ACC112 (cell line): Measurements from ENCODE around the gene PRDM13.
"Not testable (repeated sequence)": the region's sequence is repeated elsewhere in the genome, so short reads cannot be mapped to it uniquely, and the experiment has no call there.

Experiments
- H2AFZ ChIP-seq: fragments of 200-600 bp; sonication (generic); one replicate; pipeline ENCODE4 v1.6.0; 2017; ENCODE audit warnings: antibody characterized with exemption, low read length; ENCODE audit not compliant: unreplicated experiment
- H3K27ac ChIP-seq: fragments of 200-600 bp; sonication (generic); 2 replicates; pipeline ENCODE4 v1.5.1; 2014; ENCODE audit warnings: low read depth, mild to moderate bottlenecking, antibody characterized with exemption, low read length, moderate library complexity
- H3K27me3 ChIP-seq: fragments of 200-600 bp; sonication (generic); 2 replicates; pipeline ENCODE4 v1.6.1; 2014; ENCODE audit warnings: mild to moderate bottlenecking, antibody characterized with exemption, low read length, moderate library complexity, mixed read lengths; ENCODE audit not compliant: insufficient read depth
- H3K36me3 ChIP-seq: fragments of 200-600 bp; sonication (generic); 2 replicates; pipeline ENCODE4 v1.6.1; 2016; ENCODE audit warnings: mild to moderate bottlenecking, antibody characterized with exemption, low read length, moderate library complexity, mixed read lengths; ENCODE audit not compliant: insufficient read depth
- H3K4me1 ChIP-seq: fragments of 200-600 bp; sonication (generic); one replicate; pipeline ENCODE4 v1.6.1; 2016; ENCODE audit warnings: low read length, mixed read lengths; ENCODE audit not compliant: insufficient read depth, unreplicated experiment, control insufficient read depth
- H3K4me3 ChIP-seq: fragments of 200-600 bp; sonication (generic); 2 replicates; pipeline ENCODE4 v1.5.1; 2014; ENCODE audit warnings: mild to moderate bottlenecking, low read depth, low read length
- H3K79me2 ChIP-seq: fragments of 200-600 bp; sonication (generic); one replicate; pipeline ENCODE4 v1.6.0; 2016; ENCODE audit warnings: low read length; ENCODE audit not compliant: control insufficient read depth, unreplicated experiment, insufficient read depth

The PRDM13 gene

DNA sequence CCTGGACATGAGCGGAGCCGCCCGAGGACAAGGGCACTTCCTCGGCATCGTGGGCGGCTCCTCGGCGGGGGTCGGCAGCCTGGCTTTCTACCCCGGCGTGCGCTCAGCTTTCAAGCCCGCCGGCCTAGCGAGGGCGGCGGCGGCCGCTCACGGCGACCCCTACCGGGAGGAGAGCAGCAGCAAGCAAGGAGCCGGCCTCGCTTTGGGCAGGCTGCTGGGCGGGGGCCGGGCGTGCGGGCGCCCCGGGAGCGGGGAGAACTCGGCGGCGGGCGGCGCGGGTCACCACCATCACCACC, 6.7 kb downstream of the PRDM13 start:
- H3K27me3 ChIP-seq, result peaks cover 100% of the 10 kb centered on the region

DNA sequence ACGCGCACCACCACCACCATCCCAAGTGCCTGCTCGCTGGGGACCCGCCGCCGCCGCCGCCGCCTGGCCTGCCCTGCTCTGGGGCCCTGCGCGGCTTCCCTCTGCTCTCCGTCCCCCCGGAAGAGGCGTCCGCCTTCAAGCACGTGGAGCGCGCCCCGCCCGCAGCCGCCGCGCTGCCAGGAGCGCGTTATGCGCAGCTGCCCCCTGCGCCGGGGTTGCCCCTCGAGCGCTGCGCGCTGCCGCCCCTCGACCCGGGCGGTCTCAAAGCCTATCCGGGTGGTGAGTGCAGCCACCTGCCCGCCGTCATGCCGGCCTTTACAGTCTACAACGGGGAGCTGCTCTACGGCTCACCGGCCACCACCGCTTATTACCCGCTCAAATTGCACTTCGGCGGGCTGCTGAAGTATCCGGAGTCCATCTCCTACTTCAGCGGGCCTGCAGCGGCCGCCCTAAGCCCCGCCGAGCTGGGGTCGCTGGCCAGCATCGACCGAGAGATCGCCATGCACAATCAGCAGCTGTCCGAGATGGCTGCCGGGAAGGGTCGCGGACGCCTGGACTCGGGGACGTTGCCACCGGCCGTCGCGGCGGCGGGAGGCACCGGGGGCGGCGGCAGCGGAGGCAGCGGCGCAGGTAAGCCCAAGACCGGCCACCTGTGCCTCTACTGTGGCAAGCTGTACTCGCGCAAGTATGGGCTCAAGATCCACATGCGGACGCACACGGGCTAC, 7.2 kb downstream of the PRDM13 start:
- H2AFZ ChIP-seq, result peak overlapping the region; percentile 77
- H3K4me3 ChIP-seq, result peak overlapping the region; percentile 51
- no peaks in the 10 kb centered on the region for H3K36me3 ChIP-seq
- no peaks in the 10 kb centered on the region for H3K4me1 ChIP-seq
- H3K79me2 ChIP-seq, result no peaks in the 10 kb centered on the region
- H3K27ac ChIP-seq, result no peak overlapping the region
- peaks cover 100% of the 10 kb centered on the region for H3K27me3 ChIP-seq

More for the DNA sequence above, 6.7 kb downstream of the PRDM13 start:
- no peaks in the 10 kb centered on the region for H3K4me1 ChIP-seq
- no peak overlapping the region for H3K27ac ChIP-seq
- H3K36me3 ChIP-seq, result no peaks in the 10 kb centered on the region
- no peaks in the 10 kb centered on the region for H3K79me2 ChIP-seq
- peak overlapping the region; percentile 77 for H2AFZ ChIP-seq
- peak overlapping the region; percentile 51; the same call in 1 of the 2 replicates for H3K4me3 ChIP-seq

DNA sequence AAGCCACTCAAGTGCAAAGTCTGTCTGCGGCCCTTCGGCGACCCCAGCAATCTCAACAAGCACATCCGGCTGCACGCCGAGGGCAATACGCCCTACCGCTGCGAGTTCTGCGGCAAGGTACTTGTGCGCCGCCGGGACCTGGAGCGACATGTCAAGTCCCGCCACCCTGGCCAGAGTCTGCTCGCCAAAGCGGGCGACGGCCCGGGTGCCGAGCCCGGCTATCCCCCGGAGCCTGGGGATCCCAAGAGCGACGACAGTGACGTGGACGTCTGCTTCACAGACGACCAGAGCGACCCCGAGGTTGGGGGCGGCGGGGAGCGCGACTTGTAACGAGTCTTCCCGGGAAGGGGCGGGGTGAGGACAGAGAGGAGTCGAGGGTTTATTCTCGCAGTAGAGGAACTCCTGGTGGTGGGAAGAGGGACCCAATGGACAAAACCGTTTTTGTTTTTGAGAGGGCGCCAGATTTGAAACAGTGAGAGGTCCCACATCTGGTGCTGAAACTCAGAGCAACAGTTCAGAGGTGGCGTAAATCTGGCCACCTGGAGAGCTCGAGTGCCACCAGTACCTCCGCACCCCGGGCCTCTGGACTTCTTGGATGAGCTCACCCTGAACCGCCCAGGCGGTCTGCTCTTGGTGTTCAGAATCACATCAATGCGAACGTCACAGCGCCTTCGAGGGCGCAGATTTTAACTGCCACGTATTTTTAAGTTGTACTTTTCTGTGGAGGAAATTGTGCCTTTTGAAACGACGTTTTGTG, 8.0 kb downstream of the PRDM13 start:
- 0 out of 2 replicates have a peak overlapping the region, but pooled peaks have one; percentile 51 for H3K4me3 ChIP-seq
- peaks cover 100% of the 10 kb centered on the region for H3K27me3 ChIP-seq

DNA sequence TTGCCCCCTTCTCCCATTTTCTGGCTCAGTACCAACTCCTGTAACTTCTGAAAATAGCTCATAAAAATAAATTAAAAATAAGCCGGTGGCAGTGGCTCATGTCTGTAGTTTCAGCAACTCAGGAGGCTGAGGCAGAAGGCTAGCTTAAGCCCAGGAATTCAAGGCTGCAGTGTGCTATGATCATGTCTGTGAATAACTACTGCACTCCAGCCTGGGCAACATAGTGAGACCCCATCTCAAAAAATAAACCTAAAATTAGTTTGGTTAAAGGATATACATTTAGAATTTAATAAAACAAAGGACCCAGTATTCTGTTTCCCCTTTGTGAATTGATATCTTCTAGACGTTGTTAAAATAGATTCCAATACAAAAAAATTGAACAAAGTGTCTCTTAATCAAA, 10.5 kb downstream of the PRDM13 start:
- H3K79me2 ChIP-seq, result no peaks in the 10 kb centered on the region
- H3K4me1 ChIP-seq, result no peaks in the 10 kb centered on the region
- no peaks in the 10 kb centered on the region for H3K36me3 ChIP-seq
- peaks cover 100% of the 10 kb centered on the region for H3K27me3 ChIP-seq
- no peak overlapping the region for H3K27ac ChIP-seq
- no peak overlapping the region for H3K4me3 ChIP-seq
- H2AFZ ChIP-seq, result no peak overlapping the region

More for the DNA sequence above, 8.0 kb downstream of the PRDM13 start:
- Histone ChIP-seq H3K27ac (no peak overlapping the region), H2AFZ (no peak overlapping the region), H3K79me2 (no peaks in the 10 kb centered on the region), H3K36me3 (no peaks in the 10 kb centered on the region), H3K4me1 (no peaks in the 10 kb centered on the region)

DNA sequence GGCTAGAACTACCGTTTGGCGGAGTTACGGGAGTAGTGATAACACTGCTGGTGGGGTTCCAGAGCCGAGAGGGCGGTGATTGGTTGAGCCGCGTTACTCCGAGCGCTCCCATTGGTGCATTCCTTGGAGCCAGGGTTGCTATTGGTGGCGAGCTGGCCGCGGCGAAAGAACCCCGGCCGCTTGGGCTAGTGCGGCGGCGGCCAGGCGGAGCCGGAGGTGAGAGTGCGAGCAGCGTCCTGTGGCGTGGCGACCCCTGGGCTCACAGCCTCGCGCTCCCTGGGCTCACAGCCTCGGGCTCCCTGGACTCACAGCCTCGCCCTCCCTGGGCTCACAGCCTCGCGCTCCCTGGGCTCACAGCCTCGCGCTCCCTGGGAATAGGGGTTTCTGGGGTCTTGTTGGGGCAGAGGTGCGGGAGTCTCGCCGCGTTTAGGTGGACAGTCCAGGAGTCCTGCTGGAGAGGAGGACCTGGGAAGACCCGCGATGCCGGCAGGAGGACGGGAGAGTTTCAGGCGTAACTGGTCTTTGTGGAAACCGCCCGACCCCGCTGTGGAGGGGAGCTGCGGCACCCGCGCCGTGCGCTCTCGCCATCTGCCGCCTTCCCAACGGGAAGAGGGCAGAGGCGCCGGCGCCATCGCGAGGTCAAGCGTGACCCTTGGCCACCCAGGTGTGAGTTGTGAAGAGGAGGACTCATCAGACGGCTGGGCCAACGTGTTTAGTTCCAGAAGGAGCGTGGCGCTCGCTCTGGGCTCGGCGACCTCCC, 12.2 kb downstream of the PRDM13 start:
- no peaks in the 10 kb centered on the region for H3K4me1 ChIP-seq
- H2AFZ ChIP-seq, result no peak overlapping the region
- H3K79me2 ChIP-seq, result no peaks in the 10 kb centered on the region
- peaks cover 100% of the 10 kb centered on the region for H3K27me3 ChIP-seq
- H3K4me3 ChIP-seq, result no peak overlapping the region
- H3K27ac ChIP-seq, result no peak overlapping the region
- H3K36me3 ChIP-seq, result no peaks in the 10 kb centered on the region

DNA sequence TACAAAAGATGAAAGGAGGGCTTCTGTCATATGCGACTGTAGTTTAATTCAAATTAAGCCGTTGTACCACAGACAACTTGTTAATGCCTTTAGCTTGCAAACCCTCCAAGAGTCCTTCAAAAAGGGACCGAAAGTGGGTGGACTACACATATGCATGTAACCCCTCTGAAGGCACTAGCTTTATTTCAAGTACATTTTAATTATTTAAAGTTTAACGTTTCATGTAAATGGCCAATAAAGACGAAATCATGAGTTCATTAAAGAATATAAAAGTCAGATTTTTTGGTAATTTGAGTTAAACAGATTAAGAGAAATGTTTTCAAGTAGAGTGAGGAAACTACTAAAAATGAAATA, 12.8 kb downstream of the PRDM13 start:
- H3K4me3 ChIP-seq, result no peak overlapping the region
- no peak overlapping the region for H2AFZ ChIP-seq
- peaks cover 98% of the 10 kb centered on the region for H3K27me3 ChIP-seq
- no peak overlapping the region for H3K27ac ChIP-seq
- H3K4me1 ChIP-seq, result no peaks in the 10 kb centered on the region
- no peaks in the 10 kb centered on the region for H3K36me3 ChIP-seq
- H3K79me2 ChIP-seq, result no peaks in the 10 kb centered on the region

DNA sequence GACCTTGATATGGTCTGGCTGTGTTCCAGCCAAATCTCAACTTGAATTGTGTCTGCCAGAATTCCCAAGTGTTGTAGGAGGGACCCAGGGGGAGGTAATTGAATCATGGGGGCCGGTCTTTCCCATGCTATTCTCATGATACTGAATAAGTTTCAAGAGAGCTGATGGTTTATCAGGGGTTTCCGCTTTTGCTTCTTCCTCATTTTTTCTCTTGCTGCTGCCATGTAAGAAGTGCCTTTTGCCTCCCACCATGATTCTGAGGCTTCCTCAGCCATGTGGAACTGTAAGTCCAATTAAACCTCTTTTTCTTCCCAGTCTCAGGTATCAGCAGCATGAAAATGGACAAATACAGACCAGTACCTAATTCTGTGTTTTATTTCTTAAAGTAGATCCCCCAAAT, 15.4 kb downstream of the PRDM13 start:
- H2AFZ ChIP-seq, H3K4me3 ChIP-seq, H3K79me2 ChIP-seq, H3K27ac ChIP-seq, H3K36me3 ChIP-seq, H3K4me1 ChIP-seq: not testable (repeated sequence)
- peaks cover 80% of the 10 kb centered on the region for H3K27me3 ChIP-seq

DNA sequence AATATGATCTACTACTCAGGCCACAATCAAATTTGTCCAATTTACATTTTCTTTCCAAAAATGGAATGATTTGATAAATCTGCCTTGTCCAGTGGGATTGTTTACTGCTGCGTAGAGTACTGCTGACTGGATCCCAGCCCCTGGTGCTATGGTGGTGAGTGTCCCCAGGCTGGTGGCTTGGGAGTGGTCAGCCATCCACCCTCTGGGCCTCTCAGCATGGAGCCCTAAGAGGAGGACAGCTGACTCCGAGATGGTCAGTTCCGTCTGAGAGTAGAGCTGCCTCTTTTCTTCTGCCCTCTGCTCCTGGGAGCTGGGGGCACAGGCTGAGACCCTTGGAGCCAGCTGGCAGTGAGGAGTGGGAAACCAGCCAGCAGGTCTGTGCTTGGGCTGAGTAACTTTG, 22.7 kb downstream of the PRDM13 start:
- H3K27ac ChIP-seq, result no peak overlapping the region
- no peaks in the 10 kb centered on the region for H3K79me2 ChIP-seq
- H3K4me3 ChIP-seq, result no peak overlapping the region
- no peak overlapping the region for H2AFZ ChIP-seq
- no peaks in the 10 kb centered on the region for H3K4me1 ChIP-seq
- H3K27me3 ChIP-seq, result peaks cover 43% of the 10 kb centered on the region
- no peaks in the 10 kb centered on the region for H3K36me3 ChIP-seq

DNA sequence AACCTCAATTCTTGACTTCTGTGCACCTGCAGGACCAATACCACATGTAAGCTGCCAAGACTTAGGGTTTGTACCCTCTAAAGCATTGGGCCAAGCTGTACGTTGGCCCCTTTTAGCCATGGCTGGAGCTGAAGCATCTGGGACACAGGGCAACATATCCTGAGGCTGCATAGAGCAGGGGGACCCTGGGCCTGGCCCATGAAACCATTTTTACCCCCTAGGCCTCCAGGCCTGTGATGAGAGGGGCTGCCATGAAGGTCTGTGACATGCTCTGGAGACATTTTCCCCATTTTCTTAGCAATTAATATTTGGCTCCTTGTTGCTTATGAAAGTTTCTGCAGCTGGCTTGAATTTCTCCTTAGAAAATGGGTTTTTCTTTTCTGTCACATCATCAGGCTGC, 31.0 kb downstream of the PRDM13 start:
- H3K36me3 ChIP-seq, result no peaks in the 10 kb centered on the region
- no peak overlapping the region for H3K27ac ChIP-seq
- H3K4me3 ChIP-seq, result no peak overlapping the region
- no peaks in the 10 kb centered on the region for H3K79me2 ChIP-seq
- H3K4me1 ChIP-seq, result no peaks in the 10 kb centered on the region
- no peak overlapping the region for H2AFZ ChIP-seq
- peaks cover 38% of the 10 kb centered on the region for H3K27me3 ChIP-seq

DNA sequence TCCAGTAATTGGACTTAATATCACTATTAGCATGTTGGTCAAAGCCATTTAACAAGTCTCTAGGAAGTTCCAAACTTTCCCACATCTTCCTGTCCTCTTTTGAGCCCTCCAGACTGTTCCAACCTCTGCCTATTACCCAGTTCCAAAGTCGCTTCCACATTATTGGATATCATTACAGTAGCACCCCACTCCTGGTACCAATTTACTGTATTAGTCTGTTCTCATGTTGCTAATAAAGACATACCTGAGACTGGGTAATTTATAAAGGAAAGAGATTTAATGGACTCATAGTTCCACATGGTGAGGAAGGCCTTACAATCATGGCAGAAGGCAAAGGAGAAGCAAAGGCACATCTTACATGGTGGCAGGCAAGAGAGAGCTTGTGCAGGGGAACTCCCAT, 31.7 kb downstream of the PRDM13 start:
- H3K36me3 ChIP-seq, H3K27ac ChIP-seq, H3K79me2 ChIP-seq, H3K4me3 ChIP-seq, H3K4me1 ChIP-seq, H2AFZ ChIP-seq: not testable (repeated sequence)
- peaks cover 38% of the 10 kb centered on the region; the same call in 1 of the 2 replicates for H3K27me3 ChIP-seq
